Activated T-cell treated with anti-CD3 and anti-CD28 coated beads for 48 hours (primary cell): ENCODE results near the gene UBE2J2.

Source experiments
- DNase-seq: peaks from one replicate; pipeline ENCODE4 v3.0.0-alpha.2; 2020; ENCODE audit warnings: low read depth

UBE2J2 gene

GRCh38 chr1:1280782-1281481, 7.3 kb upstream of the UBE2J2 start:
- no peak for DNase-seq

GRCh38 chr1:1279028-1279427, 5.4 kb upstream of the UBE2J2 start:
- no peak for DNase-seq

GRCh38 chr1:1278620-1279019, 5.0 kb upstream of the UBE2J2 start:
- DNase-seq, result no peak

GRCh38 chr1:1275836-1276235, 2.2 kb upstream of the UBE2J2 start:
- DNase-seq, result no peak

- DNase-seq, result no peak
Measured at GRCh38 chr1:1274931-1275431, 1.3 kb upstream of the UBE2J2 start.

GRCh38 chr1:1274299-1274930, 761 bp upstream of the UBE2J2 start:
- no peak for DNase-seq

GRCh38 chr1:1273209-1273511, 494 bp downstream of the UBE2J2 start:
- DNase-seq, result no peak

- DNase-seq, result no peak
Measured at GRCh38 chr1:1272341-1273208, 1.1 kb downstream of the UBE2J2 start.

GRCh38 chr1:1270813-1271212, 2.8 kb downstream of the UBE2J2 start:
- no peak for DNase-seq

GRCh38 chr1:1268284-1268682, 5.4 kb downstream of the UBE2J2 start:
- no peak for DNase-seq

GRCh38 chr1:1267488-1268283, 6.0 kb downstream of the UBE2J2 start:
- DNase-seq, result no peak

- DNase-seq, result no peak
Measured at GRCh38 chr1:1264868-1265272, 8.8 kb downstream of the UBE2J2 start.

- no peak for DNase-seq
Measured at GRCh38 chr1:1264026-1264425, 9.6 kb downstream of the UBE2J2 start.

GRCh38 chr1:1262758-1263157, 10.9 kb downstream of the UBE2J2 start:
- no peak for DNase-seq

- DNase-seq, result no peak
Measured at GRCh38 chr1:1262071-1262470, 11.6 kb downstream of the UBE2J2 start.

GRCh38 chr1:1260843-1261560, 12.7 kb downstream of the UBE2J2 start:
- no peak for DNase-seq

- DNase-seq, result no peak
Measured at GRCh38 chr1:1259951-1260600, 13.6 kb downstream of the UBE2J2 start.

GRCh38 chr1:1259540-1259939, 14.1 kb downstream of the UBE2J2 start:
- DNase-seq, result no peak

GRCh38 chr1:1259119-1259488, 14.6 kb downstream of the UBE2J2 start:
- DNase-seq, result no peak

- DNase-seq, result no peak
Measured at GRCh38 chr1:1256956-1257871, 16.4 kb downstream of the UBE2J2 start.
